H1 (cell line): ENCODE measurements around the gene FARS2.

Source experiments
- CBX5 ChIP-seq: fragments of 300-800, 300-1000 bp; sonication (generic); IDR thresholded peaks from 2 replicates; pipeline ENCODE4 v1.7.1; 2016; ENCODE audit warnings: antibody characterized with exemption, low read length, low read depth
- CBX8 ChIP-seq: fragments of 300-800, 300-1000 bp; sonication (generic); IDR thresholded peaks from 2 replicates; pipeline ENCODE4 v1.7.1; 2016; ENCODE audit warnings: low read depth, low read length, borderline replicate concordance
- EZH2 ChIP-seq: fragments of 200-600 bp; sonication (generic); IDR thresholded peaks from 2 replicates; pipeline ENCODE4 v1.7.1; 2012; ENCODE audit warnings: low read depth, mild to moderate bottlenecking, moderate library complexity, low read length, inconsistent platforms; ENCODE audit not compliant: severe bottlenecking
- JUND ChIP-seq: IDR thresholded peaks from 2 replicates; pipeline ENCODE4 v1.6.1; 2011; ENCODE audit warnings: mild to moderate bottlenecking, improper control_type of control experiment, low read length
- POLR2A ChIP-seq, 2 experiments: IDR thresholded peaks; 1 replicate in 1 of 2; 2 replicates in 1 of 2; pipeline ENCODE4 v1.6.1; 2011; ENCODE audit warnings: low read depth in 2 of 2, low read length in 2 of 2, mild to moderate bottlenecking in 2 of 2; ENCODE audit errors: control extremely low read depth in 1 of 2
- SP1 ChIP-seq: IDR thresholded peaks from 2 replicates; pipeline ENCODE4 v1.6.1; 2011; ENCODE audit warnings: low read depth, low read length
- TAF1 ChIP-seq: IDR thresholded peaks from 2 replicates; pipeline ENCODE4 v1.6.1; 2011; ENCODE audit warnings: mild to moderate bottlenecking, low read depth, low read length
- TBP ChIP-seq: IDR thresholded peaks from 2 replicates; pipeline ENCODE4 v1.6.1; 2011; ENCODE audit warnings: low read depth, low read length, improper control_type of control experiment
- TEAD4 ChIP-seq: IDR thresholded peaks from 2 replicates; pipeline ENCODE4 v1.6.1; 2012; ENCODE audit warnings: low read depth, low read length, inconsistent platforms, mixed read lengths
- YY1 ChIP-seq: IDR thresholded peaks from 2 replicates; pipeline ENCODE4 v1.6.1; 2011; ENCODE audit warnings: low read depth, mild to moderate bottlenecking, low read length
- ZNF274 ChIP-seq: IDR thresholded peaks from 2 replicates; pipeline ENCODE4 v1.7.0; 2012; ENCODE audit warnings: low read length, borderline replicate concordance; ENCODE audit errors: extremely low read depth
- TF ChIP-seq, protein P1 (sequence below), 3 experiments: IDR thresholded peaks; 1 replicate in 2 of 3; 2 replicates in 1 of 3; pipeline versions ENCODE4 v1.5.1 to v1.6.1; 2011; ENCODE audit warnings: low read length in 3 of 3, mild to moderate bottlenecking in 3 of 3, inconsistent platforms in 2 of 3, low read depth in 1 of 3, moderate library complexity in 1 of 3; ENCODE audit not compliant: insufficient read depth in 1 of 3; ENCODE audit errors: control extremely low read depth in 1 of 3
- TF ChIP-seq, protein P2 (sequence below): IDR thresholded peaks from 2 replicates; pipeline ENCODE4 v1.6.1; 2012; ENCODE audit warnings: inconsistent platforms

DNA sequence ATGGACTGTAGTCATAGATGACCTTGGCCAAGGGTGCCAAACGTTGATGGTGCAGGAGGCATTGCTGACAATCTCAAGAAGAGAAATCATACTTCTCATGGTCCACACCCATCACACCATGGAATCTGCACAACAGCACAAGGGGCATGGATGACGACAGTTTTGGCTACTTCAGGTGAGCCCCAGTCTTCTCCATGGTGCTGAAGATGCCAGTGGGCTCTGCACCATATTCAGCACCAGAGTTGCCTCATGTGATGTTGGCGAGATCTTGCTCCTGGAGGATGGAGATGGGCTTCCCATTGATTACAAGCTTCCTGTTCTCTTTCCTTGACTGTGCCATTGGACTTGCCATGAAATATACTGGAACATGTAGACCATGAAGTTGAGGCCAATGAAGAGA, 556.6 kb downstream of the FARS2 start:
- TF ChIP-seq, protein P1, sequence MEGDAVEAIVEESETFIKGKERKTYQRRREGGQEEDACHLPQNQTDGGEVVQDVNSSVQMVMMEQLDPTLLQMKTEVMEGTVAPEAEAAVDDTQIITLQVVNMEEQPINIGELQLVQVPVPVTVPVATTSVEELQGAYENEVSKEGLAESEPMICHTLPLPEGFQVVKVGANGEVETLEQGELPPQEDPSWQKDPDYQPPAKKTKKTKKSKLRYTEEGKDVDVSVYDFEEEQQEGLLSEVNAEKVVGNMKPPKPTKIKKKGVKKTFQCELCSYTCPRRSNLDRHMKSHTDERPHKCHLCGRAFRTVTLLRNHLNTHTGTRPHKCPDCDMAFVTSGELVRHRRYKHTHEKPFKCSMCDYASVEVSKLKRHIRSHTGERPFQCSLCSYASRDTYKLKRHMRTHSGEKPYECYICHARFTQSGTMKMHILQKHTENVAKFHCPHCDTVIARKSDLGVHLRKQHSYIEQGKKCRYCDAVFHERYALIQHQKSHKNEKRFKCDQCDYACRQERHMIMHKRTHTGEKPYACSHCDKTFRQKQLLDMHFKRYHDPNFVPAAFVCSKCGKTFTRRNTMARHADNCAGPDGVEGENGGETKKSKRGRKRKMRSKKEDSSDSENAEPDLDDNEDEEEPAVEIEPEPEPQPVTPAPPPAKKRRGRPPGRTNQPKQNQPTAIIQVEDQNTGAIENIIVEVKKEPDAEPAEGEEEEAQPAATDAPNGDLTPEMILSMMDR (IDR thresholded peaks at IDR 0.05; ENCODE audit: control extremely low read depth in 1 of 3, insufficient read depth in 1 of 3, low read depth in 1 of 3, low read length in 3 of 3), result no peak
- TF ChIP-seq SP1 (no peak), YY1 (no peak), CBX5 (no peak), EZH2 (no peak), TBP (no peak), JUND (no peak), POLR2A (IDR thresholded peaks at IDR 0.05; ENCODE audit: control extremely low read depth in 1 of 2, low read depth in 2 of 2, low read length in 2 of 2) (no peak), TEAD4 (no peak), TAF1 (no peak), CBX8 (no peak), ZNF274 (no peak)
- TF ChIP-seq, protein P2, sequence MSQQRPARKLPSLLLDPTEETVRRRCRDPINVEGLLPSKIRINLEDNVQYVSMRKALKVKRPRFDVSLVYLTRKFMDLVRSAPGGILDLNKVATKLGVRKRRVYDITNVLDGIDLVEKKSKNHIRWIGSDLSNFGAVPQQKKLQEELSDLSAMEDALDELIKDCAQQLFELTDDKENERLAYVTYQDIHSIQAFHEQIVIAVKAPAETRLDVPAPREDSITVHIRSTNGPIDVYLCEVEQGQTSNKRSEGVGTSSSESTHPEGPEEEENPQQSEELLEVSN, result no peak
